CD14-positive monocyte (primary cell): ENCODE results near the gene TNFAIP8L1. TPM values are rescaled to one million over a fixed set of nuclear protein-coding genes. Genes with fewer than 3 reads are reported as not detected.

Experiments
- DNase-seq, 3 donors: peaks; one replicate each; pipeline ENCODE4 v3.0.0-alpha.2; 2011 to 2022
- H2AFZ ChIP-seq: 2 replicates; pipeline ENCODE4 v1.6.0; 2012; ENCODE audit warnings: mild to moderate bottlenecking, low read depth, low read length, inconsistent platforms; ENCODE audit not compliant: insufficient read depth, poor library complexity, severe bottlenecking
- H3K27ac ChIP-seq, 2 donors: 1 replicate in 1 of 2; 2 replicates in 1 of 2; pipeline ENCODE4 v1.5.1; 2012 to 2013; ENCODE audit warnings: low read length in 2 of 2, control low read depth in 1 of 2, inconsistent platforms in 1 of 2, low read depth in 1 of 2, mild to moderate bottlenecking in 1 of 2
- H3K27me3 ChIP-seq, 2 donors: one replicate each; pipeline versions ENCODE4 v1.6.0 to v1.6.1; 2011 to 2013; ENCODE audit warnings: low read length in 2 of 2; ENCODE audit not compliant: control insufficient read depth in 2 of 2, insufficient read depth in 2 of 2
- H3K36me3 ChIP-seq, 2 donors: replicated peaks in 1 of 2; 1 replicate in 1 of 2; 2 replicates in 1 of 2; pipeline versions ENCODE4 v1.5.1 to v1.6.1; 2012 to 2013; ENCODE audit warnings: low read length in 2 of 2, control low read depth in 1 of 2, inconsistent platforms in 1 of 2, mild to moderate bottlenecking in 1 of 2; ENCODE audit not compliant: insufficient read depth in 2 of 2, control insufficient read depth in 1 of 2
- H3K4me1 ChIP-seq, 2 donors: 1 replicate in 1 of 2; 2 replicates in 1 of 2; pipeline versions ENCODE4 v1.5.1 to v1.6.1; 2012 to 2013; ENCODE audit warnings: low read length in 2 of 2, control low read depth in 1 of 2, inconsistent platforms in 1 of 2, mild to moderate bottlenecking in 1 of 2, moderate library complexity in 1 of 2; ENCODE audit not compliant: insufficient read depth in 2 of 2, control insufficient read depth in 1 of 2
- H3K4me2 ChIP-seq: replicated peaks from 2 replicates; pipeline ENCODE3; 2012; ENCODE audit warnings: low read length, moderate library complexity, mild to moderate bottlenecking; ENCODE audit not compliant: poor library complexity, severe bottlenecking; ENCODE audit errors: extremely low read depth
- H3K4me3 ChIP-seq, 3 experiments: fragments of 200-600 bp in 1 of 3; sonication (generic) in 1 of 3; replicated peaks in 1 of 3; 1 replicate in 2 of 3; 2 replicates in 1 of 3; pipeline ENCODE4 v1.5.1; 2011 to 2013; ENCODE audit warnings: low read length in 3 of 3, mild to moderate bottlenecking in 3 of 3, control low read depth in 2 of 3, low read depth in 2 of 3, inconsistent platforms in 1 of 3, moderate library complexity in 1 of 3
- H3K79me2 ChIP-seq: 2 replicates; pipeline ENCODE4 v1.6.0; 2012; ENCODE audit warnings: mild to moderate bottlenecking, control low read depth, inconsistent platforms, low read length, moderate library complexity; ENCODE audit not compliant: insufficient read depth
- H3K9ac ChIP-seq: 2 replicates; pipeline ENCODE4 v1.6.0; 2017; ENCODE audit warnings: low read length, mild to moderate bottlenecking; ENCODE audit not compliant: insufficient read depth, poor library complexity, severe bottlenecking
- H3K9me3 ChIP-seq, 2 donors: replicated peaks in 1 of 2; 1 replicate in 1 of 2; 2 replicates in 1 of 2; pipeline versions ENCODE4 v1.5.1 to v1.6.1; 2012 to 2013; ENCODE audit warnings: low read length in 2 of 2, control low read depth in 1 of 2; ENCODE audit not compliant: control insufficient read depth in 1 of 2, insufficient read depth in 1 of 2
- H4K20me1 ChIP-seq: 2 replicates; pipeline ENCODE4 v1.6.0; 2012; ENCODE audit warnings: mild to moderate bottlenecking, low read length, control low read depth, moderate library complexity; ENCODE audit not compliant: insufficient read depth
- H3K27ac Mint-ChIP-seq, 7 donors: one replicate each; pipeline ENCODE4 v1.8.0; 2020; ENCODE audit warnings: mild to moderate bottlenecking in 7 of 7, mixed read lengths in 7 of 7, moderate library complexity in 6 of 7, inconsistent platforms in 2 of 7
- H3K27me3 Mint-ChIP-seq, 3 donors: one replicate each; pipeline ENCODE4 v1.8.0; 2021 to 2022; ENCODE audit warnings: low read depth in 3 of 3, mild to moderate bottlenecking in 3 of 3, mixed read lengths in 3 of 3, moderate library complexity in 3 of 3, inconsistent platforms in 1 of 3
- H3K36me3 Mint-ChIP-seq, 2 donors: one replicate each; pipeline ENCODE4 v1.8.0; 2020; ENCODE audit warnings: mixed read lengths in 2 of 2, inconsistent platforms in 1 of 2, mild to moderate bottlenecking in 1 of 2
- H3K4me1 Mint-ChIP-seq: one replicate; pipeline ENCODE4 v1.8.0; 2020; ENCODE audit warnings: mild to moderate bottlenecking, mixed read lengths
- H3K4me3 Mint-ChIP-seq, 2 donors: one replicate each; pipeline ENCODE4 v1.8.0; 2020; ENCODE audit warnings: mild to moderate bottlenecking in 2 of 2, mixed read lengths in 2 of 2, moderate library complexity in 1 of 2
- H3K9me3 Mint-ChIP-seq, 7 donors: one replicate each; pipeline ENCODE4 v1.8.0; 2020 to 2022; ENCODE audit warnings: mixed read lengths in 7 of 7, mild to moderate bottlenecking in 6 of 7, moderate library complexity in 6 of 7, inconsistent platforms in 2 of 7
- WGBS: methylation state at CpG from one replicate; pipeline ENCODE4 v1.1.5; 2013; ENCODE audit warnings: missing lambda C conversion rate; ENCODE audit not compliant: insufficient coverage; 5-methylcytosine and 5-hydroxymethylcytosine counted together
- intact Hi-C, 2 donors: fragments of 100-400 bp; cut with micrococcal nuclease; formaldehyde crosslinking; loops; one replicate each; pipeline versions ENCODE4 v1.15.0 to v1.15.1; 2023
- polyA plus RNA-seq, 3 donors: library from polyadenylated mRNA; depleted of rRNA in 1 of 3; unstranded in 2 of 3; stranded (reverse) in 1 of 3; fragments of 300-500 nt in 2 of 3; fragments of >200 nt in 1 of 3; fragmentation: Illumina TruSeq in 2 of 3; gene quantifications; 1 replicate in 2 of 3; 2 replicates in 1 of 3; pipeline ENCODE4 v1.2.3, GENCODE V29; 2012 to 2021
- TF ChIP-seq, protein P1 (sequence below): fragments of 200-600 bp; IDR thresholded peaks from one replicate; pipeline ENCODE4 v1.8.0; 2022; ENCODE audit warnings: antibody characterized with exemption, mild to moderate bottlenecking

The TNFAIP8L1 gene
- polyA plus RNA-seq, 3 donors, result 1.8 to 3.9 (median 3.7) TPM

DNA sequence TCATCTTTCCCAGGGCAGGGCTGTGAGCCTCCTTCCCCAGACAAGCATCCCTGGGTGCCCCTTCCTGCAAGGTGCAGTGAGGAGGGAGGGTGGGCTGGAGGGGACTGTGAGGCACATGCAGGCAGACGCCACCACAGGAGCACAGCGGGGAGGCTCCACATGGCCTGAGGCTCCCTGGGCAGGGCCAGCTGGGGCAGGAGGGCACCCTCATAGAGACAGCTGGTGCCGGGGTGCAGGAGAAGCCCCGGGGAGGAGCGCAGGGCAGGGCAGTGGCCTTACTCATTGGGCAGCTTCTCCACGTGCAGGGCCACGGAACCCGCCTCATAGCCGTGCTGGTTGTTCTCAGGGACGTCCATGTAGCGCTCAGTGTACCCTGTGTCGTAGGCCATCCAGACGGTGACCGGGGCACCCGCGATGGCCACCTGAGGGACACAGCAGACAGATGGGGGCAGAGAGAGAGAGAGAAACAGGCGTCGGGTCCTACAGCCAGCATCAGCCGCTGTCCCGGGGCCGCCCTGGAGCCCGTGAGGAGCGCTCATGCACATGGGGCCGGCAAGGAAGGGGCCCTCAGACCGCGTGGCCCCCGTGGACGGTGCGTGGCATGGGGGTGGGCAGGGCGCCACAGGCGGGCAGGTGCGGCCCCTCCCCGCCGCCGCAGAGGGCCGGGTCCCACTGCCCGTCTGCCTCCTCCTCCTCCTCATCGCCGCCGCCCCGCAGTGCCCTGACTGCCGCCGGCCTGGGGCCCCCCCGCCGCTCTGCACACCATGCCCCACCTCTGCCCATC, 43.3 kb downstream of the TNFAIP8L1 start:
- no peaks in the 10 kb centered on the region for H3K79me2 ChIP-seq
- Mint-ChIP-seq H3K27me3 (no peaks in the 10 kb centered on the region), H3K36me3 (peaks cover 58 to 90% of the 10 kb centered on the region in 2 donors), H3K4me3 (no peak overlapping the region), H3K9me3 (peaks cover 0 to 2% (median 0%) of the 10 kb centered on the region in 7 donors), H3K27ac (no peak overlapping the region), H3K4me1 (no peaks in the 10 kb centered on the region)
- no peak overlapping the region for H3K9ac ChIP-seq
- no peaks in the 10 kb centered on the region for H3K9me3 ChIP-seq
- no peak overlapping the region for H3K27ac ChIP-seq
- H4K20me1 ChIP-seq, result no peaks in the 10 kb centered on the region
- H2AFZ ChIP-seq, result no peak overlapping the region
- WGBS, result 97% methylated on average over 30 of the region's 45 CpGs
- H3K4me3 ChIP-seq, result no peak overlapping the region
- peaks cover 74 to 93% of the 10 kb centered on the region in 2 donors for H3K36me3 ChIP-seq
- no peaks in the 10 kb centered on the region for H3K27me3 ChIP-seq
- no peak for DNase-seq
- TF ChIP-seq, protein P1, sequence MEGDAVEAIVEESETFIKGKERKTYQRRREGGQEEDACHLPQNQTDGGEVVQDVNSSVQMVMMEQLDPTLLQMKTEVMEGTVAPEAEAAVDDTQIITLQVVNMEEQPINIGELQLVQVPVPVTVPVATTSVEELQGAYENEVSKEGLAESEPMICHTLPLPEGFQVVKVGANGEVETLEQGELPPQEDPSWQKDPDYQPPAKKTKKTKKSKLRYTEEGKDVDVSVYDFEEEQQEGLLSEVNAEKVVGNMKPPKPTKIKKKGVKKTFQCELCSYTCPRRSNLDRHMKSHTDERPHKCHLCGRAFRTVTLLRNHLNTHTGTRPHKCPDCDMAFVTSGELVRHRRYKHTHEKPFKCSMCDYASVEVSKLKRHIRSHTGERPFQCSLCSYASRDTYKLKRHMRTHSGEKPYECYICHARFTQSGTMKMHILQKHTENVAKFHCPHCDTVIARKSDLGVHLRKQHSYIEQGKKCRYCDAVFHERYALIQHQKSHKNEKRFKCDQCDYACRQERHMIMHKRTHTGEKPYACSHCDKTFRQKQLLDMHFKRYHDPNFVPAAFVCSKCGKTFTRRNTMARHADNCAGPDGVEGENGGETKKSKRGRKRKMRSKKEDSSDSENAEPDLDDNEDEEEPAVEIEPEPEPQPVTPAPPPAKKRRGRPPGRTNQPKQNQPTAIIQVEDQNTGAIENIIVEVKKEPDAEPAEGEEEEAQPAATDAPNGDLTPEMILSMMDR, result no peak
- H3K4me2 ChIP-seq, result no peak overlapping the region
- intact Hi-C loops, result no loop called here
- no peaks in the 10 kb centered on the region for H3K4me1 ChIP-seq

DNA sequence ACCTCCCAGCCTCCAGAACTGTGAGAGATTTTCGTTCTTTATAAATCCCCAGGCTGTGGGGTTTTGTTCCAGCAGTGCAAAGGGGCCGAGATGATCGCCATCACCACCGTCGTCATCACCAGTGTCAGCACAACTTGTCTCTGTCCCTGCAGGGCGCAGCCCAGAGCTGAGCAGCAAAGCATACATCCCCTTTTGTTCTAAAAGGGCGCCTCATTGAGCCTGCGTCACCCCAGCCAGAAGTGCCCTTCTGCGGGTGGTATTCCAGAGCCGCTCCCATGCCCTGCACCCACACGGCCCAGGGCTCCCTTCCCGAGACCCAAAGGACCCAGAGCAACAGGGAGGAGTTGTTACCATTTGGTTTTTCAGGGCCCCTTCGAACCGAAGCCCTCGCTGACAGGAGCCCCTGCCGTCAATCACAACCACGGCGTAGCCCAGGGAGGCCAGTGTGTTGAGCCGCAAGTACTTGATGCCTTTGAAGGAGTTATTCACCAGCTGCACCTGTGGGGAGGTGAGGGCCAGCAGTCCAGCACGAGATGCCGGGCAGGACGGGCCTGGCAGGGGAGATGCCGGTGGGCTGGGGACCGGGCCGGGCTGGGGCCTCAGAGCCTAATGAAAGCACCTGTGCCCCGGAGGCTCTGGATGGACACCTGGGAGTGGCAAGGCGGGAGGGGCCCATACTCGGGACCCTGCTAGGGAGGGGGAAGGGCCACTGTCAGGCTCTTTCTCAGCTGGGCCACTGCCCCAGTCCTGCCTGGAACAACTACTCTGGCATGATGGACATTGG, 45.2 kb downstream of the TNFAIP8L1 start:
- intact Hi-C loops, result no loop called here
- no peaks in the 10 kb centered on the region for H3K4me1 ChIP-seq

More for the DNA sequence above, 45.2 kb downstream of the TNFAIP8L1 start:
- Histone ChIP-seq H3K27ac (no peak overlapping the region), H3K4me2 (no peak overlapping the region), H3K9me3 (no peaks in the 10 kb centered on the region), H3K36me3 (peaks cover 75 to 95% of the 10 kb centered on the region in 2 donors), H3K27me3 (no peaks in the 10 kb centered on the region), H3K79me2 (no peaks in the 10 kb centered on the region), H2AFZ (no peak overlapping the region), H3K4me3 (no peak overlapping the region), H4K20me1 (no peaks in the 10 kb centered on the region), H3K9ac (no peak overlapping the region)
- Mint-ChIP-seq H3K4me3 (no peak overlapping the region), H3K27me3 (no peaks in the 10 kb centered on the region), H3K27ac (peak overlapping the region in 2 of 7 donors; percentile 48 to 67), H3K36me3 (peaks cover 58 to 88% of the 10 kb centered on the region in 2 donors), H3K9me3 (no peaks in the 10 kb centered on the region), H3K4me1 (no peaks in the 10 kb centered on the region)
- DNase-seq, result no peak
- TF ChIP-seq, protein P1, result no peak
- WGBS, result 98% methylated on average over 27 of the region's 28 CpGs
